NCI-H1105 (cell line): ENCODE results near the gene GRID1.
"Not testable (repeated sequence)": the region's sequence is repeated elsewhere in the genome, so short reads cannot be mapped to it uniquely, and the experiment has no call there.

Experiments used
- DNase-seq: peaks from one replicate; lab custom pipeline; 2025; lab: John Stamatoyannopoulos, UW

Gene GRID1

DNA sequence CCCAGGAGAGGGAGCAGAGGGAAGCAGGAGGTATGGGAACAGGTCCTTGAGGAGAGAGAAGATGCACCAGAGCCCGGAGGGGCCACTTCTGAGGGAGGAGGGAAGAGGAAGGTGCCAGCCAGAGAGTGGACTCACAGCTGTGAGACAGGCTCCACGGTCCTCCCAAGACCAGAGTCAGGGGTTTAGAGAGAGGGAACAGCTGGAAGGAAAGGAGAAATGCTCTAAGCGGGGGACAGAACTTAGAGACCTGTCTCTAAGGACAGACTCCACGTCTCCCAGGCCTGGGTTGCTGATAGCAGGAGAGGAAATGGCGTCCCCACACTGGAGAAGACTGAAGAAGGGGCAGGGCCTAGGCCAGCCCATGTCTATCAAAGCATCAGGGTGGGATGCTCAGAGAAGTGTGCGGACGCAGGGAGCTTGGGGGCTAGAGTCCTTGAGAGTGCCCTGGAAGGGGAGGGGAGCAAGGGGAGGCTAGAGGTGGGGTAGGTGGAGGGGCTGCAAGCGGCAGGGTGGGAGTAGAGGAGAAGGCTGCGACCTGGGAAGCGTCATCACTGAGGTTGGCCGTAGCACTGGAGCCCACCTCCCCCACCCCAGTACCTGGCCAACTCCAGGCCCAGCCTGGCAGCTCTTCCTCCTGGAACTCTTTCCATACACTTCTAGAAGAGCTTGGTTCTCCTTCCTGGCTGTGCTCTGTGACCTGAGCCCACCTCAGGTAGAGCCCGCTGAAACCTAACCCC, 25.6 kb upstream of the GRID1 start:
- DNase-seq, result no peak

DNA sequence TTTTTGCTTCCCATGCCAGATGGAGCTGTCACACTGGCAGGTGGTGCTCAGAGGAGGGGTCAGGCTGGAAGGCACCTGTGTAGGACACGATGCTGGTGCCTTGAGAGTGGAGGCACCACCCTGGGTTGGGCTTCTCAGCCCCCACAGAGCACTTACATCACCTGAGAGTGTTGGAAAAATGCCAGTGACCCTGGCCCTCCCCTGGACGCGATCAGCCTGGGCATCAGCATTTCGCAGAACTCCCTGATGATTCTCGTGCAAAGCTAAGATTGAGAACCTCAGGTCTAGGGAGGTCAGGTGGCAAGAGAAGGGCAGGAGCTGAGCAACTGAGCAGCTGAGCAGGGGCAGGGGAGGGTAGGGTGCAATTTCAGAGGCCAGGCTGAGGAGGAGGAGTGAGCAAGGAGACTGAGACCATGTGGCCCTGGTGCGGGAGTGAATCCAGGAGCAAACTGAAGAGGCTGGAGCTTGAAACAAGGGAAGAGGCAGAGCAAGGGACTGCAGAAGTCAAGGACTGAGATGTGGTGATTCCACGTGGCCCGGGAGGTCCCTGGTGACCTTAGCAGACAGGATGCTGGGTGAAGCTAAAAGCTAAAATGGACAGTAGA, 24.7 kb upstream of the GRID1 start:
- DNase-seq, result no peak

DNA sequence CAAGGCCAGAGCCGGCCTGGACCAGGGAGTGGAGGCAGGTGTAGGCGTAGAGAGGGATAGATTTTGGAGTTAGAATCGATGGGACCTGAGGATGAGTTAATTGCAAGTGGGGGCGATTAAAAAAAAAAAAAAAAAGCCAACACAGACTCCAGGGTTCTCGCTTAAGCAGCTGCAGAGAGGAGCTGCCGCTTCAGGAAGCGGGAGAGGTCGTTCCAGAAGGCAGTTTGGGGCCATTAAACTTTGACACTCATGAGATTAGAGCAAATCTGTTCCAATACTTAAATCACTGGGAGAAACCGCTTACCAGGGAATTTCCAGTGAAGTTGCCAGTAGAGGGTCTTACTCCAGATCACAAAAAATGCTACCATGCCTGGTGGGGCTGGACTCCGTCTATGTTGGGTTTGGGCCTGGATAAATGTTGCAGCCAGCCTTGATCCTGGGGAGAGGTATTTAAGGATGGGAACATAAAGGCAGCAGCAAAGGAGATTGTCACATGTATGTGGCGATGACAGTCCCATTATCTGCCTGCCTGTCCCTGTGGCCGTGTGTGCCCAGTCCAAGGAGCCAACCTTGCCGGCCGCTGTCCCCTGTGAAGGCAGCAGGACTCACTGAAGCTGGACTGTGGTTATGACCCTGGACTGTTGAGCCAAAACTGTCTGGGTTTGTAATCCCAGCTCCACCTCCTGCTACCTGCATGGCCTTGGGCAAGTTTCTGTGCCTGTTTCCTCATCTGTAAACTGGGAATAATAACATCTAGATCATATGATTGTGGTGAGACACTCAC, 23.9 kb upstream of the GRID1 start:
- no peak for DNase-seq

GRCh38 chr10:86389441-86390193, 23.0 kb upstream of the GRID1 start:
- DNase-seq, result no peak

GRCh38 chr10:86389109-86389440, 22.5 kb upstream of the GRID1 start:
- not testable (repeated sequence) for DNase-seq

DNA sequence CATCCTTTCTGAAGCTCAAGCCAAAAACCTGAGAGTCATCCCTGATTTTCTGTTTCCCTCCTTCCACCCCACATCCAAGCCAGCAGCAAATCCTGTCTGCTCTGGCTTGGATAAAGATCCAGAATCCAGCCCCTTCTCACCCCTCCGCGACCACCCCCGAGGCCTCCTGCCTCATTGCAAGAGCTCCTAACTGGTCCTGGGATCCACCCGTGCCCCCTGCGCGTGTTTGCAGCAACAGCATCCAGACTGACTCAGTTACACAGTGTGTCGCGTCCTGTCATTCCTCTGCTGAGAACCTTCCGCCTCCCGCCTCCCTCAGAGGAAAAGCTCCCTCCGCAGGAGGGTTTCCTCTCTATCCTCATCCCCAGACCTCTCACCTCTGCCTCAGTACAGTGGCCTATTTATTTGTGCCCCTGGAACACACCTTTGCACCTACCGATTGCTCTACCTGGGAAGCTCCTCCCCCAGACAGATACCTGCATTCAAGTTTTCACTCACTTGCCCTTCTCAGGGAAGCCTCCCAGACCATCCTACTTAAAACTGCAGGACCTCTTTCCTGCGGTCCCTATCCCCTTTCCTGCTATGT, 21.6 kb upstream of the GRID1 start:
- DNase-seq, result no peak

DNA sequence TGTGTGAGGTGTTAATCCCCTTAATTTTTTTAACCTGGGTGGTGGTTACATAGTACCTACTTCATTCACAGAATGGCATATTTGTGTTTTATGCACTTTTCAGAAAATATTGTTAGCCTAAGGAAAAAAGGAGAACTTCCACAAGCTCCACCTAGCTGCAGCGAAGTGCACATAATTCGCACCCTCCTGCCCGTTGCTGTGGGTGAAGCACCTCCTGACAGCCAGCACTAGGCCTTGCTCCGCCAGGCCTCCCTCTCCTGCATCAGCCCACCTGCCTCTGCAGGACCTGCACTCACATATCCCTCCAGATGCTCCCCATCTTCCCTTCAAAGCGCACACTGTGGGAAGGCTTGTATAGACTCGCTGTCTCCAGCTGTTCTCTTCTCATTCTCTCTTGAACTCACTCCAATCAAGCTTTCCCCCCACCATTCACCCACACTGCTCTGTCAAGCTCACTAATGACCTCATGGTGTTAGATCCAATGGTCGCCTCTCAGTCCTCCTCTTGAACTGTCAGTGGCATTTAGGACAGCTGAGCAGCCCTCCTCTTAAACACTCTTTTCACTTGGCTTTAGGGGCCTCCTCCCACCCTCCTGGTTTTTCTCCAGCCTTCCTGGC, 20.7 kb upstream of the GRID1 start:
- no peak for DNase-seq

GRCh38 chr10:86385806-86386205, 19.2 kb upstream of the GRID1 start:
- no peak for DNase-seq

DNA sequence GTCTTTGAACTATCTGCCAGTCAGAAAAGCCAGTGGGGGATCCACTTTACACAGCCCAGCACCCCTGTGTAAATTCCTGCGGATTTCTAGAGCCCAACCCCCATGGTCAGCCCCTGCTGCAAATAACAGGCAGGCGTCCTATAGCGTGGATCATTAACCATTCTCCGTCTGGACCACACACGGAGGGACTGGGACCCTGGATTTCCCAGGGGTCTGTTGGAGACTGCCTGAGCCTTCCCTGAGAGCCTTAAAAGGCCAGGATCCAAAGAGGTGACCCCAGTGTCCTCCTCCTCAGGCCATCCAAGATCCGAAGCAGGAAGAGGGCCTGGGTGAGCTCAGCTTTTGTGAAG, 11.2 kb upstream of the GRID1 start:
- no peak for DNase-seq

DNA sequence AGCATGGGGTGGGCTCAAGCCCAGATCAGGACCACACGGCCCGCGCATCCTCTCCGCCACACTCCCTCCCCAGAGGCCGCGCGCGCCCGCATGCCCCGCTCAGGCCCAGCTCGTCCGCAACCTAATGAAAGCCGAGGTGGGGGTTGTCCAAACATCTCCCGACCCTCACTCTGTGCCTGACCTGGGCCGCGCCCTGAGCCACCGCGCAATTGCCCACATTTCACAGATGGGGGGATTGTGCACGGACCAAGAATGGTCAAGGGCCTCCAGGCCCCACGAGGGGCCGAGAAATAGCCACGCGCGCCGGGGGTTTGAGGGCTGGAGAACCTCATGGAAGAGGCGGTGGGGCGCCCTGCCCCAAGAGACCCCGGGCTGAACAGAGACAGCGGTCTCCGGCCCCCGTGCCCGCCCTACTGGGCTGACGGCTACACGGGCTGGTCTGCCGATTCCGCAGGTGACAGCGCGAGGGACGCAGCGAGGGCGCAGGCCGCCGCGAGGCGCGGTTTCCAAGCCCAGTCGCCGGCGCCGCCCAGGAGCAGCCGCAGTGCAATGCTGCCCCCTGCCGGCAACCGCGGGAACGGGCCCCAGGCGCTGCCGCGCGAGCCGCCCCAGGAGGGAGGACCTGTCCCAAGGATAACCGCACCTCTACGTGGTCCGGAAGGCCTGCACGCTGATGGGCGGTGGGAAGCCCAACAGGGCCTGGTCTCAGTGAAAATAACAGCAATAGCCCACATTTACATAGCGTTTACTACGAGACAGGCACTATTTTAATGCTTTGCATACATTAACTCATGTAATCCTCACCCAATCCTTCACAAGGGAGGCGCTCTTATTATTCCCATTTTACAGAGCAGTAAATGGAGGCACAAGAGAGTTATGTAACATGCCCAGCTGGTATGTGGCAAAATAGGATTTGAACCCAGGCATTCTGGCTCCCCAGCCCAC, 10.5 kb upstream of the GRID1 start:
- DNase-seq, result no peak

GRCh38 chr10:86376403-86376802, 9.8 kb upstream of the GRID1 start:
- no peak for DNase-seq

- DNase-seq, result no peak
These were observed 8.6 kb upstream of the GRID1 start for GRCh38 chr10:86375204-86375603.

DNA sequence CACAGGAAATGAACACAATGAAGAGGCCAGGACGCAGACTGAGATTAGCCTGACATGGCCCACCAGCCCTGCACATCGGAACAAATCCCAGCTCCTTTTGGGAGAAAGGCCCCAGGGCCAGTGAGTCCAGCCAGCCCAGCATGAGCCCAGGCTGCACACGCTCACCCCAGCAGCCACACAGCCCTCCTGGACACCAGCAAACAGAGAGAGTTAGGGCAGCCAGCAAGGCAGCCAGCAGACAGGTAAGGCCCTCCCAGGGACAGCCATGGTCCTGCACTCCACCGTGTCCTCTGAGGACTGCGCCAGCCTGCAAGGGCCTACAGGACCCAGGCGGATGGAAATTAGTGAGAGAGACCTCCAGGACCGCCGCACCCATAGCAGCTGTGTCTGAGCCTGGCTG, 8.1 kb upstream of the GRID1 start:
- no peak for DNase-seq

GRCh38 chr10:86373828-86374227, 7.2 kb upstream of the GRID1 start:
- DNase-seq, result no peak

DNA sequence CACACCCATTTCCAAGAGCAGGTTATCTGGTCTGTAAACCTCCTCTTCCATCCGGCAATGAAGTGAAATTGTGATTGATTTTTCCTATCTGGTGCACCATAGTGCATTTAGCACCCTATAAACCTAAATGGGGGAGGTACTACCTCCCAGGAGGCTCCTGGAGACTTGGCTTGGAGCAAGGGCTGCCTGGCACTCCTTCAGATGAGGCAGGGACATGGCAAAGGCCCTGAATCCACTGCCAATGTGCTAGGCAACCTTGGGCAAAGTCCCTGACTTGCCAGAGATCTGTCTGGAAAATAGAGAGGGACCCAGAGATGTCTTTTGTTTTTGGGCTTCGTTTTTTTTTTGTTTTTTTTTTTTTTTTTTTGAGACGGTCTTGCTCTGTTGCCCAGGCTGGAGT, 6.7 kb upstream of the GRID1 start:
- no peak for DNase-seq

DNA sequence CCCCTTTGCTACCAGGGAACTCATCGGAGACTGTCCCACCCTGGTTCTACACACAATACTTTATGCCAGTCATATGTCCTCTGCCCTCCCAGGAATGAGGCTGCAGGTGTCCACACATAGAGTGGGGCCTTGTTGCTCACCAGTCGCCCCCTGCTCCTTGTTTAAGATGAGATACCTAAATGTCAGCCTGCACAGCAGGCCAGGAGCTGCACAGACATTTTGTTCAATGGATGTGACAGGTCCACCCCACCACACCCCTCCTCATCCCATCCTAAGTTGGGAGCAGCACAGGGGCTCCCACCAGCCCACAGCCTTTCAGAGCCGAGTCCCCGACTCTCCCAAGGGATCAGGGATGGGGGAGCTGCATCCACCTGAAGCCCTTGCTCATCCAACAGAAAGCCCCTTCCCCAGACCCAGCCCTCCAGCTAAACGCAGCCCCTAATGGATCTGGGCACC, 6.2 kb upstream of the GRID1 start:
- no peak for DNase-seq

DNA sequence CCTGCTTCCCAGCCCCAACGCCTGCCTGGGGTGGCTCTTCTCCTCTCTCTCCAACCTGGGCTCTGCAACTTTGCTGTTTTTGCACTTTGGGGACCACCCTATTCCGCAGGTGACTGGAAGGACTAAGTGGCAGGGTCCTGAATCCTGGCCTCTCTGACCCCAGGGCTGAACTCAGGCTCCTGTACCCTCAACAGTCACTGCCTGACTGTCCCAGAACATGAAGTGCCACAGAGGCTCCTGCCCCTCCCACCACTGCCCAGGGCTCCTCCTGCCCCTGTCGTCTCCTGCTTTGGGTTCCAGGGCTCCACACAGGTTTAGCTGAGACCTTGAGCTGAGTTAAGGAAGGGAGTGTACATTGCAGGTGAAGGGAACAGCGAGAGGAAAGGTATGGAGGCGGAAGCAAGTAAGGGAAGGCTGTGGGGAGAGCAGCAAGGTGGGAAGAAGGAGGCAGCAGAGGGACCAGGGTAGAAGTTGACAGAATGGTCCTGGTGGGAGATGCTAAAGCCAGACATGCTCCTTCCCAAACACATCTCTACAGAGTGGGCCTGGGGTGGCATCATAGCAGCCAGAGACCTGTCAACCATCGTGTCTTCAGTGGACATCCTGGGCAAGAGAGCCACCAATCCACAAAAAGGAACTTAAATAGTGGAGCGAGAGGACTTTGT, 5.7 kb upstream of the GRID1 start:
- DNase-seq, result no peak

GRCh38 chr10:86371691-86372090, 5.1 kb upstream of the GRID1 start:
- DNase-seq, result no peak

DNA sequence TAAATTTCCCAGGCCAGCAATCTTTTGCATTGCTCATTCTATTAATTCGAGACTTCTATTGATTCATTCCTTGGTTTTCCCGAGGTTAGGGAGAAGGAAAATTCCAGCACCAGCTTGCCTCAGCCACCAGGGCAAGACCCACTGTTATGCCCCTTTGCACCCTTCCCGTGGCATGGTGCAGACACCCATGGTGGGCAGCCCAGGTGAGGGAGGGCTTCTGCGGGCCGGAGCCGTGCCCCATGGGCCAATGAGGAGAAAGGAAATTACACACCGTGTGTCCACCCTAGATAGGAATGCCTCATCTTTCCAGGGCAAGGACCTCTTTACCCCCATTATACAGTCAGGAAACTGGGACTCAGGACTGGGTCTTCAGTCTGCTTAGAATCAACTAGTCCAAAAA, 4.5 kb upstream of the GRID1 start:
- DNase-seq, result no peak

- DNase-seq, result no peak
These were observed 3.5 kb upstream of the GRID1 start for GRCh38 chr10:86370006-86370585.
